ENCODE results near the gene RMDN2.

GRCh38 chr2:37904425-37904824 is 20.7 kb upstream of the RMDN2 start:
- TF ChIP-seq CTCF (IDR thresholded peaks at IDR 0.05) = no peak
- TF ChIP-seq REST (IDR thresholded peaks at IDR 0.05; ENCODE audit: insufficient read depth in 1 of 2, low read depth in 2 of 2, low read length in 1 of 2) = no peak
- no peak for TF ChIP-seq POLR2AphosphoS5 (IDR thresholded peaks at IDR 0.05; ENCODE audit: low read depth, low read length)
- TF ChIP-seq SIN3A (IDR thresholded peaks at IDR 0.05; ENCODE audit: borderline replicate concordance, insufficient read depth, low read depth, low read length) = no peak
